HG03378 (cell line): ENCODE measurements around the gene PLEKHA6.
"Not testable (repeated sequence)": the region's sequence is repeated elsewhere in the genome, so short reads cannot be mapped to it uniquely, and the experiment has no call there.

Experiments used
- ATAC-seq: cut with Tn5 transposase; IDR thresholded peaks from one replicate; pipeline ENCODE4 v1.9.1; 2021; ENCODE audit warnings: mild to moderate bottlenecking, moderate library complexity; ENCODE audit not compliant: unreplicated experiment

Gene PLEKHA6

DNA sequence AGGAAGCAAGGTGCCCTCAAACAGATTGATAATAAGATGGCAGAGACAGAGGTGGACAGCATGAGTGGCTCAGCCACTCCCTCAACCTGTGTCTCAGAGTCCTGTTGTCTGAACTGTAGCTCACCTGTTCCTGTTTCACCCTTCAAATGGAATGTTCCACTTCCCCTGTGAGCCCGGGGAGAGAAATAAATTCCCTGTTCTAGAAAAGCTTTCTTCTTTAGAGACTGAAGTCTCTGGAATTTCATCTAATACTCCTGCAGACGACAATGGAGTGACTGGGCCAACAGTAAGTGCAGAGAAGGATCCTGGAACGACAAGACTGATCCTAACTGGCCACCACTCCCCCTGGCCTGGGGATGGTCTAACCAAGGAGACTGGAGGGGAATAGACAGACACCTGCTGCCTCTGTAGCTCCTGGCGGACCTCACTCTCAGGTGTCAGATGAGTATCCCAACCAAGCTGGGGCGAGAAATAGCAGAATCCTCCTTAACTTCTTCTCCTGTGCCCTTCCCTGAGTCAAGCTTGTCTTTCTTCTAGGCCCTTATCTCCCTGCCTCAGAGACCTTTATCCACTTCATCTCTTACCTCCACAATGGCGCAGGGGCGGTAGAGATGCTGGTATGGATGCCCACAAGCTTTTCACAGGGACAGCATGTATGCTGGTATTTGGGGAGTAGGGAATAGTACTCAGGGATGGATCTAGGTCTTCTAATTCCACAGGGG lies 45.4 kb downstream of the PLEKHA6 start:
- no peak for ATAC-seq

DNA sequence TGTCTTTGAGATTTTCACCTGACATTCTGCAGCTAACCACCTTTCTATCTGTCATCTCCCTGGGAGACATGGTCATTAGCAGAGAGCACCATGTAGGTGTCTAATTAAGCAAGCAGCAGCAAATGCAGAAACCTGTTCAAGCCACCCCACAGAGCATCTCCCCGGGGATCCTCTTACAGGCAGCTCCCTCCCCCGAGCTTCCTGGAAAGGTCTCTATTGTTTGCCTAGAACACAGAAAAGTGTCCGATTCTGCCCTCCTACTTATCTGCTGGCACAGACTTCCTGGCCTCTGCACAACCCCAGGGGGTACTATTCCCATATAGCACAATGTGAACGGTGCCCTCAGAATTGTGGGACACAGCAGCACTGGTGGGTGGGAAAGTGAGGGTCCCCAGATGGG lies 46.1 kb downstream of the PLEKHA6 start:
- no peak for ATAC-seq

DNA sequence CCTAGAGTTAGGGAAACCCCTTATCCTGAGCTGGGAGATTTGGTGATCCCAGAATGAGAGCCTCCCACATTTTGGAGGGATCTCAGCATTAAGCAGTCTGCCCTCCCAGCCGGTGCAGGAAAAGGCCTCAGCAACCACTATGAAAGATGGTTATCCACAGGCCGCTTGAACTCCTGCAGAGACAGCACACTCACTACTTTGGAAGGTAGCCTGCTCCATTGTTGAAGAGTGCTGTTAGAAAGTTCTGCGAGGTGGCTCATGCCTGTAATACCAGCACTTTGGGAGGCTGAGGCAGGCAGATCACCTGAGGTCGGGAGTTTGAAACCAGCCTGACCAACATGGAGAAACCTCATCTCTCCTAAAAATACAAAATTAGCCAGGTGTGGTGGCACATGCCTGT lies 48.8 kb downstream of the PLEKHA6 start:
- not testable (repeated sequence) for ATAC-seq

DNA sequence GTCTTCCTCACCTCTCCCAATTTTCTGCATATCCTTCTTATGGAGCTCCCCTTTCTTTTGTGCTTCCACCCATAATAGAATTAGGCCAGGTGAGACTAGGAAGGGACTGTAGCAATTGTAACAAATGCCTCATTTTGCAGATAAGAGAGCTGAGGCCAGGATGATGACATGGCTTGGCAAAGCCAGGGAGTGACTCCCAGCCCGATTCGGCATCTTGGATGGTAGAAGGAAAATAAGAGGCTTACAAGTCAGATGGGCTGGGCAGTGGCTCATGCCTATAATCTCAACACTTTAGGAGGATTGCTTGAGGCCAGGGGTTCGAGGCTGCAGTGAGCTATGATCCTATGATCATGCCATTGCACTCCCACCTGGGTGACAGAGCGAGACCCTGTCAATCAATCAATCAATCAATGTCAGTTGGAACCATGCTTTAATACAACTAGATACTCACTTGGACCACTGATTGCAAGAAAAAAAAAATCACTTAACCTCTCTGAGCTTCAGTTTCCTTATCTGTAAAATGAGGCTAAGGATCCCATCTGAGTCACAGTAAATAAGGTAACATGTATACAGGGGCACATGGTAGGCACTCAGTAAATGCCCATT lies 51.6 kb downstream of the PLEKHA6 start:
- no peak for ATAC-seq

DNA sequence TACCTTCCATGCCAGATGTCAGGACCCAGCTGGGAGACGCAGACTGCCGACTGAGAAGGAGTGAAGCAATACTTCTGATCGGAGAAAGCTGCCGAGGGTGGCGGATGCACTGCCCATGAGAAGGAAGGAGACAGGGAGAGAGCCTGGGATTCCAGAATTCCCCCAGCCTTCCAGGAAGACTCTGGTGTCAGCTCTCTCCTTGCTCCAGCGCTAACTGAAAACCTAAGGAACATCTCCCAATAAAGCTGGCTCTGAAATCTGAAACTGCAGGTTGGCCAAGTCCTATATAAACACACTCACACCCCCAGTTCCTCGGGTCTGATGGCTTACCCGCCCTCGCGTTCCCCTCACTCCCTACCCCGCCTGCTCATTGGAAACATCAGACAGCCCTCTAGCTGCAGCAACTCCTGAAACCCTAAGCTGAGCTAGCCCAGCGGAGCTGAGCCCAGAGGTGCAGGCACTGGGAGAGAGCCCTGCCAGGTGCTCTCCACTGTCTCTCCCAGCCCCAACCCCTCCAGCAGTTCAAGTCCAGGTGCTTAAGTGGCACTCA lies 52.3 kb downstream of the PLEKHA6 start:
- ATAC-seq, result no peak

DNA sequence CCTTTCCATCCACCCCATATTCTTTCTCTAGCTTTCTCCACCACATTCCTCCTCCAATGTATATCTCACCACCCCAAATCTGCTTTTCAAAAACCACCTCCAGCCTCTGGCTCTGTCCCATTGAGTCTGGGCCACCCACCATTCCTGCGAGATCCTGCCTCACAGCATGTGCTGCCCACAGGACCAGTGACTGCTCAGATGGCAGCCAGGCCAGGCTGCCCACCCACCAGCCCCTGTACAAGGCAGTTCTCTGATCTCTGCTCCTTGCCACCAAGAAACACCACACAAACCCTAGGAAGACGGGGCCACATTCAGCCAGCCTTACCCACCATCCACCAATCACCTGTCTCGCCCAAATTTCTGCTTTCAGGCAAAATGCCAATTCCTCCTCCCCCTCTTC lies 53.7 kb downstream of the PLEKHA6 start:
- ATAC-seq, result no peak

DNA sequence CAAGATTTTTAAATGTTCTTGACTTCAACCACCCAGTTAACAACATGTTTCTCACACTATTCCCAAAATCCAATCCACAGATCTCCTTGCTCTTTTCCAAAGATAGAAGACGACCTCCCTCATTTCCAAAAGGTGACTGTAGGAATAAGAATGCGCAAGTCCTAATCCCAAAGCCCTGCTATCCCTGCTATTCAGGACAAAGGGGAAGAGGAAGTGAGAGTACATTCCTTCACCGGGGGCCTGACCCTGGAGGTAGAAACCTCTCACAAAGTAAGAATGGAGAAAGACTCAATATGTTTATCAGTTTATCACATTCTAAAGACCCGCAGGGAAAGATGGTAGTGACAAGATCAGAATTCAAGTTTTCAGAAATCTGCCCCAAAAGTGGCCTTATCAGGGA lies 55.7 kb downstream of the PLEKHA6 start:
- no peak for ATAC-seq

DNA sequence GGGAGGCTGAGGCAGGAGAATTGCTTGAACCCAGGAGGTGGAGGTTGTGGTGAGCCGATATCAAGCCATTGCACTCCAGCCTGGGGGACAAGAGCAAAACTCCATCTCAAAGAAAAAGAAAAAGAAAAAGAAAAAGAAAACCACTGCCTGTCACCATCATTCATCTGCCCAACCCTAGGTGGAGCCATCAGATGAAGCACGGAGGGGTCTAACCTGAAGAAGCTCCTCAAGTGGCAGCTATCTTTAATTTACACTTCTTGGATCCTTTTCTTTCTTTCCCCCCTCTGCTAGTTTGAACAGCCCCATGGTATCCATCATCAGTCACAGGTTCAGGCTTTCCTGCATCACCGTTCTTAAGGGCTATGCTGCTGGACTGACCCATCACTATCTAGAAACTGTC lies 57.0 kb downstream of the PLEKHA6 start:
- ATAC-seq, result no peak

DNA sequence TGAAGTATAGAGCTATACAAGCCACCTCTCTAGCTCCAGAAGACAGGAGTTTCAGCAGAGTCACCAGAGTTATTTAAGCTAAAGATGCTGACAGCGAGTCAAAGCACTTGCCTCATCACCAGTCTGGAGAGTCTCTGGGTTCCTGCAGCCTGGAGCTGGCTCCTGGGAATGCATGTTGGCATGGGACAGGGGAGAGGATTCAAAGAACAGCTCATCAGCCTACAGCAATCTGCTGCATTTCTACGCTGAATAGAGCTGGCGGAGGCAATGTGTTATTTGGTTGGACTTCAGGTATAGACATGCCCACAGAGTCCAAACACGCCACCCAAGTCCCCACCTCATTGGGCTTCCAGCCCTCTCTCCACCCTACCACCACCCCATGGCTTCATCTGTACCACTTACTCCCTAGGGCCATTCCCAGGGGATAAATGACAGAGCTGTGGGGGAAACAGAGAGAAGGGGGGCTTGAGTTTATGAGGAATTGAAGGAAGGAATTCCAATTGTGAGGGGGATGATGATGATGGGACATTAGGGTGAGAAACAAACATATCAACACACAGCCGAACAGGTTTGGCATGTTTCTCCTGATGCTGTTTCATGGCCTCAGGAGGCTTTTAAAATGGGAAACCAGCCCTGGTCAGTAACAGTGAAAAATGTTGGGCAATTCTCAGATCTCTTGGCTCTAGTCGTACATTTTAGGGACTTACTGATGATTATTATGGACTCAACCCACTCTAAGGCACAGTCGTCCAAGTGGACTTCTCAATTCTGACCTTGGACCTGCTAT lies 58.4 kb downstream of the PLEKHA6 start:
- no peak for ATAC-seq

DNA sequence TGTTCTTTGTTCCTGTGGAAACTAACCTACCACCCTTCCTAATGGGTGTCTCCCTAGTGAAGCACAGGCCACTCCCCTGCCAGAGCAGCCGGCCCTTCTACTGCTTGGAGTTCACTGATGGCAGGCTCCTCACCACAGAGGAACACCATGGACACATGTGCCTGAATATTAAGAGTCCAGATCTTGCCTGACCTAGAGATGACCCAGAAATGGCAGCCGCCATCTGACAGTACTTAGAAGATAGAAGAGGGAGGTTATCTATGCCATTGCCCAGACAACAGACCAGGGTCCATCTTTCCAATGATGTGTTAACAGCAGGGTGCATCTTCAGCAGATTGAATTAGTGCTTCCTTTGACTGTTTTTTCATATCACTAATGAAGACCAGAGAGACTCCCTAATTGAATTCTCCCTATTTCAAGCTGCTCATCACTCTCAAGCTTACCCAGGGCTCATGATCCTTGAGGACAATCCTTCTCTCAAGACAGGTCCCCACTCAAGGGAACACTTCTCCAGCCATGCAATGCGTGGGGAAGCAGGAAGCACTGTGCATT lies 59.8 kb downstream of the PLEKHA6 start:
- no peak for ATAC-seq

DNA sequence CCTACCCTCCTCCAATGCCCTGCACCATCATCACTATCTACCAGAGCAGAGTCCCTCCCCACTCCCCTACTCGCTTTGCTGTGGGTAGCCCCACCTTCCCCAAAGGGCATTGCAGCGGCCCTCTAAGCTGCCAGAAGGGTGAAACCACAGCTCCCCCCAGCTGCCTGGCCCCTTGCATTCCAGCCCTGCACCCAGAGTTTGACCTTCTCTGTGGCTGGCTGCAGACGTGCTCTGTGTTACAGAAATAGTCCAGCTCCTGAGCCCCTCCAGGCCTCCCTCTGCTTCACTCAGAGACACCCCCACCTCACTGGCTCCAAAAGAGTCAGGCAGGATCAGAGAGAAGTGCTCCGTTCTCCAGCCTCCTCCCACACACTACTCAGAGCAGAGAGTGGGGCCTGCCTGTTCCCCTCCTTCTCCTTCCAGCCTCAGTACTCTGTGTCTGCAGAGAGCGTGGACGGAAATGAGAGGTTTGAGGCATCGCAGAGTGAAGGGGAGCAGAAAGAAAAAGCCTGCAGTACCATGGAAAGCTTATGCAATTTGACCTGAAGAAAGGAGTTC lies 63.2 kb downstream of the PLEKHA6 start:
- ATAC-seq, result no peak

DNA sequence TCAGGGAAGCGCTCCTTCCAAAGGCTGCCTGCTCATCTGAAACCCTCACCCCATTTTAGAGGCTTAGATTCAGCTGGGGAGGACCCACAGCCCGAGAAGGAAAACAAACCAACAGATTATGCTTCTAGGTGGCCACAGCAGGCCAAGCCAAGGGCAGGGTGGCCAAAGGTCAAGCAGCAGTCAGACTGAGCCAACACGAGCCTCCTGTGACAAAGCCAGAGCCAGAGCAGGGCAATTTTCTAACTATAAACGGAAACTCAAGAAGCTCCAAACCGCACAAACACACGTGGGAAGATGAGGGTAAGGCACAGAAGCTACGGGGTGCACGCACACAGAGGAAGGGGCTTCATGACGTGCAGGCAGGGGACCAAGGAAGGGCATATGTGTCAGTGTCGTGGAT lies 64.1 kb downstream of the PLEKHA6 start:
- ATAC-seq, result no peak

DNA sequence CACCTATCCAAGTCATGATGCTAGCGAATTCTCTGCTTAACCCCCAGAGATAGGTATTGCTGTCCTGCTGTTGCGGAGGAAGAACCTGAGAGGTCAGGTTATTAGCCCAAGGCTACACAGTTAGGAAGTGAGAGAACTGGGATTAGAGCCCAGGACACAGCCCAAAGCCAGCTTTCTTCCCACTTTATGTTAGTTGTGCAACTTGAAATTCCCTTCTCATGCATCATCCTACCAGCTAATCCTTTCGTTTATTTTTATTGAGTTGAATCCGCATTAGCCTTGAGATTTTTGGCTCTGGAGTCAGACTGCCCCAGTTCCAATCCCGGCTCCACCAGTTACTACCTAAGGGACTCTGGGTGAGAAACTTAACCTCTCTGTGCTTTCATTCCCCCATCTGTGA lies 65.4 kb downstream of the PLEKHA6 start:
- ATAC-seq, result no peak

DNA sequence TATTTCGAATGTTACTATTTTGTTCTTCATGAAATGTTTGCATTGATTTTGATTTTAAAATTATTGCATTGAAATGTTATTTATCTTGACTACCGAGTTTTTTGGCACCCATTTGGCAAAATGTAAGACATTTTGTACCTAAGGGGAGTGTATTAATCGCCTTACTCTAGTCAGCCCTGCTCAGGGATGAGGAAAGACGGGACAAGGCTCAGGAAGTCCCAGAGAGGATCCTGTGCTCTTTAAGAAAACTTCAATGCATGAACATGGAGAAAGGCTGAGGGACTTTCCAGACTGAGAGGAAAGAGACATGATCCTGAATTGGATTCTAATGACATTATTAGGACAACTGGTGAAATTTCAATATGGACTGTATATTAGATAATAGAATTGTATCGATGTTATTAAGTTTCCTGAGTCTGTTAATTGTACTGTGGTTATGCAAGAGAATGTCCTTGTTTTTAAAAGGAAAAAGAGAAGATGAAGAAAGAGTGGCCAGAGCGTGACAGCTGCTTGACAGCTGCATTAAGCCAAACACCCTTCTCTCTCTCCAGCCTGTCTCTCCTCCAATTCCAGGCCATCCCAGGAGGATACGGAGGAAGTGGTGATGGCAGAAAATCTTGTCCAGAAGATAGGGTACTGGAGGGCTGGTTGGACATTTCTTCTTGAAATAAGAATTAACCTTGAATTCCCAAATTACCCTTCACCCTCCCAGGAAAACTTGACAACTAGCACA lies 66.0 kb downstream of the PLEKHA6 start:
- no peak for ATAC-seq

DNA sequence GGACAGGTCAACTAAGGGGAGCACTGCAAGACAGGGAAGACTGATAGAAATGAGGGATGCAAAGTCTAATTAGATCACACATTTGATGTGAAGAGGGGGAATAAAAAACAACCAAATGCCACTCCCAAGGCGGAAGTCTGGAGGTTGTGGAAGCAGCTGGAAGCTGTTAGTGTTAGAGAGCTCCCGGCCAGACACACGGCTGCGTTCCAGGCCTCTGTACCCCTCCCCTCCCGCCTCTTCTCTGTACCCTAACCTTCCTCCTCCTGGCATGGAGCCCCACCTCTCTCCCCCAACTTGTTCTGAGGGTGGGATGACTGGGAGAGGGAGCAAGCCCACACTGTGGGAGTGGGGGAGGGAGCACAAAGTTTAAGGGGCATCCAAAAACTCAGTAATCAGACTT lies 67.0 kb downstream of the PLEKHA6 start:
- ATAC-seq, result no peak

DNA sequence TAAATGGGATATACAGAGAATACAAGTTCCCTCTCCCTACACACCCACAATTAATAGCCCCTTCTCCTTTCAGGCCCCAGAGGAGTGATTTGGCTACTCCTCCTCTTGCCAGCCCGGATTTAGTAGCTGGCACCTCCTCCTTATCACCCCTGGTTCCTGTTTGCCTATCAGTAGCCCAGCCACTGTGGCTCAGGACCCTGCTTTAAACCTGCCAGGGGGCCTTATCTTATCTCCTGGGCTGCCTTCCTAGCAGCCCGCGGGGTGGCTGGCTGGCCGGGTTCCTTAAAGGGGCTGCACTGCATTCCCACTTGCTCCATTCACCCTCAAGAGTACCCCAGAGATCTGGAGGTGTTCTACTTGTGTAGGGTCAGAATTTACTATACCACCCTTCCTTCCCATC lies 70.4 kb downstream of the PLEKHA6 start:
- ATAC-seq, result no peak

DNA sequence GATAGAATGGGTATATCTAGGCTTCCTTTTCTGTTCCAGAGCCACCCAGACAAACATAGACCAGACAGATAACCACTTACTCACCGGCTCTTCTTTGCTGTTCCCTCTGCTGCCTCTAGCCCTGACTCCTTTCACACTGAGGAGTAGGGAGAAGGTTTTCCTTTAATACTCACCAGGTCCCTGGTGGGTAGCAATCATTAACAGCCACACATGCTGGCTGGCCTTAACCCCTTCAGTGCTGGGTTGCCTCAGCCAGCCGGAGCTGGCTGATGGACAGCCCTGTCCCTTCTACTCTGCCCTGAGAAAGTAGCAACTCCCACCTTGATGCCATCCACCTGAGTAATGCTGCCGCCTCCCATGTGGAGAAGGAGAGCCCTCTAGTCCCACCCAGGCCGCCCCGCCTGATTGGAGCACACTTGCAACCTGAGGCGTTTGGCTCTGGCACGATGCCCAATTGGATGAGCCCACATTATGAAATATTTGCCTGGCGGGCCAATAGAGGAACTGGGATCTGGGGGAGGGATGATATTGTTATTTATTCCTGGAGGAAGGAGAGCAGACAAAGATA lies 71.6 kb downstream of the PLEKHA6 start:
- no peak for ATAC-seq

DNA sequence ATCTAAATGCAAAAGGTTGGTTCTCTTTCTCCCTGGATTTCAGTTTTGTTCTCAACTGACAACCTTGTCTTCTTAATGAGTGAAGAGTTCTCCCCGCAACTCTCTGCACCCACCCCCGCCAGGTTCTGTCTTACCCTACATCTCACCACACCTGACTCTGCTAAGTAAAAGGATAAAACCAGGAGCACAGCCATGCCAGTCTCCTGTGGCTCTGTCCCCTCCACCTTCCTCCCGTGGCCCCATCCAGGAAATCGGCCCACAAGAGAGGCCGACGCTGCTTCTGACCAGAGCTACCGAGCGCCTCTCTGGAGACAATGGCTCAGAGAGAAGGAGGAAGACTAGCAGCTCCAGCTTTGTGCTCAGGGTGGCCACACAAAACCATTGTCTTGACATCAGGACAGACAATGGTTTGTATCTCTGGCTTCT lies 72.2 kb downstream of the PLEKHA6 start:
- ATAC-seq, result no peak

DNA sequence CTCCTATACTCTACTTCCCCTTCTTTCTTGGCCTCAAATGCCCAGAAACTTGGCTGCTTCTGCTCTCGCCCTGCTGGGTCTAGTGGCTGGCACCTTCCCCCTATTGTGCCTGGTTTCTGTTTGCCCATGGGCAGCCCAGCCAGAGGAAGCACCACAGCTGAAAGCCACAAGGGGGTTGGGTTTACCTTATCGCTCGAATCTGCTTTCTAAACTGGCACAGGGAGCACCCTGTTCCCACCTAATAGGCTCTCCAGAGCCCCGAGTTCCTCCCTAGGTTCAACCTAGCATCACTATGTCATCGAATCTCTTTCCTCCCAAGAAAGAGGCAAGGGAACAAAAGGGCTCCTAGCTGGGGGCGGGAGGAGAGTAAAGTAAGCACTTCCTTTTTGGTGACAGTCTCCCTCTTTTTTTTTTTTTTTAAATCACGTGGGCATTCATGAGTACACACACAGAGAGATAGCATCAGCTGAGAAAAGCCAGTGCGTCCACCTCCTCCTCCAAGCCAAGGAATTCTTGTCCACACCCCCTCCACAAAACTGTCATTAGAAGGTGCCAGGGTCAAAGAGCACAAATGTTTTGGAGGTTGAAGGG lies 72.8 kb downstream of the PLEKHA6 start:
- no peak for ATAC-seq

DNA sequence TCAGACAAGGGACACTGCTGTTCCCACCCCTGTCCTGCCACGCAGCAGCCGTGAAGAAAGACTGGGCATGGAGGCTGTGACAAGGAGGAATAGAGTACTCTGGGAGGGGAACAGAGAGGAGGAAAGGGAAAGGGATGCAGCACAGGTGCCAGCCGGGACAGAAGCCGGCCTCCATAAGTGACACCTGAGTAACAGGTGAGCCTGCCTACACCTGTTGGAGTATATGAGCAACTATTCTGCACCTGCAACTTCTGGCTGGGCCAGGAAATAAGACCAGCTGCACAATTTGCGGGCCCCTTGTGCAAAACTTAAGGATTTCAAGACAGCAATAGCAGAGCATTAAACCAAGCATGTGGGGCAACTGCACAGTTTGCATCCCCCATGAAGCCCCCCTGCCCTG lies 73.4 kb downstream of the PLEKHA6 start:
- ATAC-seq, result no peak
